Lower leg skin (tissue), 3 donors: ENCODE data around the gene GIN1.

Experiments
- CTCF ChIP-seq, 3 donors: fragments of 450-650 bp; IDR thresholded peaks; one replicate each; pipeline ENCODE4 v1.5.1; 2016; ENCODE audit warnings: antibody characterized with exemption in 3 of 3, mild to moderate bottlenecking in 3 of 3, moderate library complexity in 2 of 3
- POLR2A ChIP-seq, 2 donors: fragments of 450-650 bp; IDR thresholded peaks; one replicate each; pipeline ENCODE4 v1.6.1; 2016 to 2017; ENCODE audit warnings: antibody characterized with exemption in 2 of 2, mild to moderate bottlenecking in 1 of 2, moderate library complexity in 1 of 2

- TF ChIP-seq POLR2A (IDR thresholded peaks at IDR 0.05) (no peak), CTCF (IDR thresholded peaks at IDR 0.05) (no peak)
These were observed 31.2 kb upstream of the GIN1 start for GRCh38 chr5:103151156-103151555.
